ENCODE data around the gene RPL35. TPM values are rescaled to one million over a fixed set of nuclear protein-coding genes. Genes with fewer than 3 reads are reported as not detected.

Gene RPL35
- total RNA-seq, 1 experiment from 2014 or later: 3,451 TPM

DNA sequence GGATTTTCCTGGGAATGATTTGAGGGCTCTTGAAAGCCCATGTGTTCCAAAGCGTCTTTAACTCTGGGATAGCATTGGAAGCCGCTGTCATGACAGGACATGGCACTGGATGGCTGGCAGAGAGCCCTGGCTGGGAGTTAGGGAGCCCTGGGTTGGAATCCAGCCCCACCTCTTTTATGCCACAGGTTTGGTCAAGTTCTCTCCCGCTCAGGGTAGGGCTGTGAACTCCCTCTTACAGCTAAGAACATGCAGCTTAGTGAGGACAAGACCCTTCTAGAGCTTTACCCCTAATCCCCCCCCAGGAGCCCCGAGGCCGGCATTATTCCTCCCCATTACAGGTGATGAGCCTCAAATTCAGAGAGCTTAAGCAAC is 47.6 kb downstream of the RPL35 start:
- Histone ChIP-seq H3K9me2 (replicated peaks; ENCODE audit: insufficient read depth, low read length) (no peaks in the 10 kb centered on the region), H3K36me3 (ENCODE audit: insufficient read depth, low read length) (no peaks in the 10 kb centered on the region), H3K27ac (ENCODE audit: low read length) (no peak overlapping the region), H4K20me1 (ENCODE audit: insufficient read depth, low read depth, low read length) (no peaks in the 10 kb centered on the region), H3K9me3 (ENCODE audit: low read length) (no peaks in the 10 kb centered on the region), H3K79me2 (ENCODE audit: low read length) (no peaks in the 10 kb centered on the region), H3K9ac (ENCODE audit: low read length) (no peak overlapping the region), H3K4me1 (ENCODE audit: low read length) (no peaks in the 10 kb centered on the region), H3K4me3 (ENCODE audit: low read length) (no peak overlapping the region), H2AFZ (ENCODE audit: low read length) (no peak overlapping the region), H3K4me2 (ENCODE audit: low read depth, low read length, poor library complexity, severe bottlenecking) (no peak overlapping the region), H3K27me3 (ENCODE audit: low read length) (no peaks in the 10 kb centered on the region)
- DNase-seq: no peak

DNA sequence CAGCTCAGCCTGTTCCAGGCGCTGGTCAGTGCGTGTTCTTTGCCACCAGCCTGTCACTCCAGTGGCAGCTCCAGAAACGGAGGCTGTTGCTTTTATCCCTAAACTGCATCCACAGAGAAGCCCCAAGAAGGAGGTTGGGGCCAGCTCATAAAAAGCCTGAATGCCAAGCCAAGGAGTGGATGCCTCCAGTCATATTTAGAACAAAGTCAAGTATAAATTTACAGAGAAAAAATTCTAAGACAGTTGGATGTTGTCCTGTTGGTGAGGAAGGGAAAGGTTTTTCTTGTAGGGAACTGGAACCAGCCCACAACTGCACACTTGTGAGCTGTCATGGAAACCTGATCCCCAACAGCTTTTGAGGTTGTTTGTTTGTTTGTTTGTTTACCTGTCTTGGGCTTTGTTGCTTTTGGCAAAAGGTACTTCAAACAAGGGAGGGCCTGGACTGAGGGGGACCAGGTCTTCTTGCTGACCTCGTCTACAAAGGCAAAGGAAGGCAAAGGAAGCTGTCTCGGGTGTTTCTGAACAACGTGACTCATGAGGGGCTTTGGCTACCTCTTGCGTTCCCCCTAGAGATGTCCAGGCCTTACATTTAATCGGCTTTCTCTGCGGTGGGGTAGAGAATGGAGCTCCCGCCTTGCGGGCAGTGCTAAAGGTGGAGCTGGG is 48.1 kb downstream of the RPL35 start:
- no peaks in the 10 kb centered on the region for H3K27me3 ChIP-seq (ENCODE audit: low read length)
- no peaks in the 10 kb centered on the region for H3K9me3 ChIP-seq (ENCODE audit: low read length)
- no peak for DNase-seq
- no peak overlapping the region for H3K4me2 ChIP-seq (ENCODE audit: low read depth, low read length, poor library complexity, severe bottlenecking)
- H2AFZ ChIP-seq (ENCODE audit: low read length): no peak overlapping the region
- no peak overlapping the region for H3K9ac ChIP-seq (ENCODE audit: low read length)
- no peaks in the 10 kb centered on the region for H3K79me2 ChIP-seq (ENCODE audit: low read length)
- H3K4me1 ChIP-seq (ENCODE audit: low read length): no peaks in the 10 kb centered on the region
- no peak overlapping the region for H3K27ac ChIP-seq (ENCODE audit: low read length)
- H3K4me3 ChIP-seq (ENCODE audit: low read length): no peak overlapping the region
- no peaks in the 10 kb centered on the region for H3K9me2 ChIP-seq (replicated peaks; ENCODE audit: insufficient read depth, low read length)
- H3K36me3 ChIP-seq (ENCODE audit: insufficient read depth, low read length): no peaks in the 10 kb centered on the region
- H4K20me1 ChIP-seq (ENCODE audit: insufficient read depth, low read depth, low read length): no peaks in the 10 kb centered on the region

DNA sequence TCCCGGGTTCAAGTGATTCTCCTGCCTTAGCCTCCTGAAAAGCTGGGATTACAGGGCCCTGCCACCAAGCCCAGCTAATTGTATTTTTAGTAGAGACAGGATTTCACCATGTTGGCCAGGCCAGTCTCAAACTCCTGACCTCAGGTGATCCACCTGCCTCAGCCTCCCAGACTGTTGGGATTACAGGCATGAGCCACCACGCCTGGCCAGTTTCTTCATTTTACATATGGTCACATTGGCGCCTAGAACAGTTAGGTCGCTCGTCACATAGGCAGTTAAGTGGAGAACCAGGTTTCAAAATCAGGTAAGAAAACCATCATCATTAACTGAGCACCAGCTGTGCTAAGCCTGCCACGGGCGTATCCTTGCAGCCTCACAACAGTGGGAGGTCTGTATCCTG is 48.7 kb downstream of the RPL35 start:
- Histone ChIP-seq H3K9me2 (replicated peaks; ENCODE audit: insufficient read depth, low read length) (no peaks in the 10 kb centered on the region), H3K27me3 (ENCODE audit: low read length) (no peaks in the 10 kb centered on the region), H3K79me2 (ENCODE audit: low read length) (no peaks in the 10 kb centered on the region), H3K4me2 (ENCODE audit: low read depth, low read length, poor library complexity, severe bottlenecking) (no peak overlapping the region), H3K4me1 (ENCODE audit: low read length) (no peaks in the 10 kb centered on the region), H2AFZ (ENCODE audit: low read length) (no peak overlapping the region), H3K9me3 (ENCODE audit: low read length) (no peaks in the 10 kb centered on the region), H3K9ac (ENCODE audit: low read length) (no peak overlapping the region), H3K4me3 (ENCODE audit: low read length) (no peak overlapping the region), H3K36me3 (ENCODE audit: insufficient read depth, low read length) (no peaks in the 10 kb centered on the region), H3K27ac (ENCODE audit: low read length) (no peak overlapping the region), H4K20me1 (ENCODE audit: insufficient read depth, low read depth, low read length) (no peaks in the 10 kb centered on the region)
- no peak for DNase-seq

DNA sequence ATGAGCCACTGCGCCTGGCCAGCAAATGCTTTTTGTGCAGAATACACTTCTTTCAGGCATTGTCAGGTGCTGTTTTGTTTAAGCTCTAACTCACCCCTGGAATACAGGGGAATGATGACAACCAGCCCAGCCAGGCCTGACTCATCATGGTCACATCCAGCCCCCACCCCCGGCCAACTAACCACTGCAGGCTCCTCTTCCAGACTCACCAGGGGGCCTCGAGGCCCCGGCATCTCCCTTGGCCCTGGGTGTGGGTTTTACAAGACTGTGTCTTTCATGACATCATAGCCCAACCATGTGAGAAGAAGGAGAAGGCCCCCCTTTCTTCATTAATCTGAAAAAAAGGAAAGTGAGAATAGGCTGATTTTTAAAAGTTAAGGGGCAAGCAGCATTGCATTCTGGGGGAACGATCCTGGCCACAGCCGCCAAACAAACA is 49.3 kb downstream of the RPL35 start:
- H3K4me1 ChIP-seq (ENCODE audit: low read length): no peaks in the 10 kb centered on the region
- DNase-seq: no peak
- H4K20me1 ChIP-seq (ENCODE audit: insufficient read depth, low read depth, low read length): no peaks in the 10 kb centered on the region
- H3K9me3 ChIP-seq (ENCODE audit: low read length): no peaks in the 10 kb centered on the region
- no peak overlapping the region for H3K27ac ChIP-seq (ENCODE audit: low read length)
- H3K4me3 ChIP-seq (ENCODE audit: low read length): no peak overlapping the region
- H3K4me2 ChIP-seq (ENCODE audit: low read depth, low read length, poor library complexity, severe bottlenecking): no peak overlapping the region
- no peaks in the 10 kb centered on the region for H3K36me3 ChIP-seq (ENCODE audit: insufficient read depth, low read length)
- no peaks in the 10 kb centered on the region for H3K9me2 ChIP-seq (replicated peaks; ENCODE audit: insufficient read depth, low read length)
- H2AFZ ChIP-seq (ENCODE audit: low read length): no peak overlapping the region
- H3K79me2 ChIP-seq (ENCODE audit: low read length): no peaks in the 10 kb centered on the region
- H3K9ac ChIP-seq (ENCODE audit: low read length): no peak overlapping the region
- no peaks in the 10 kb centered on the region for H3K27me3 ChIP-seq (ENCODE audit: low read length)

DNA sequence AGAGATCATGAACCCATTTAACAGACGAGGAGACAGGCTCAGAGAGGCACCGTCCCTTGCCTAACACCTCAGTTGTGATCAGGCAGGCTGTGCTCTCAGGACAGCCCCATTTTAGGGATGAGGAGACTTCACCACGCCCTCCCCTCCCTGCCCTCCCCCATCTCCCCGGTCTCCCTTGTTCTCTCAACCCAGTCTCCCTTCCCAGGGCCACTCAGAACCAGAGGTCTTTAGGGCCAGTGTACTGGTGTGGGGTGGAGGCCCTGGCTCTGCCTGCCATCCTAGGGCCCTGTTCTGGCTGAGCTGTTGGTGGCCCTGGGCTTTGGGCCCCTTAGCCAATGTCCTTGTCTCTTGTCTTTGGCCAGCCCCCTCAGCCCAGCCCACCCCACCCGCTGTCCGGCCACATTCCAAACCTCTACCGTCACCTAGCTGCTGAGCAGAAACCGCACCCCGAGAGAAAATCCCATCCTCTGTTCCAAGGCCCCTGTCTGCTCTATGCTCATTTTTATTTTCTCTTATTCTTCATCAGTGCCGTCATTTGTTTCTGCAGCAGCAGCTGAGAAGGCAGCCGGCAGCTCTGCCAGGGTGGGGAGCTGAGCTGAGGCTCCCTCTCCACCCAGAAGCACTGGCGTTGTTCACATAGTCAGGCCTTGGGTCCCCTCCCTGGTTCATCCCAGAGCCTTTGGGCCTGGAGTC is 50.9 kb downstream of the RPL35 start:
- Histone ChIP-seq H3K4me2 (ENCODE audit: low read depth, low read length, poor library complexity, severe bottlenecking) (no peak overlapping the region), H3K79me2 (ENCODE audit: low read length) (no peaks in the 10 kb centered on the region), H4K20me1 (ENCODE audit: insufficient read depth, low read depth, low read length) (no peaks in the 10 kb centered on the region), H3K4me3 (ENCODE audit: low read length) (no peak overlapping the region), H3K27me3 (ENCODE audit: low read length) (no peaks in the 10 kb centered on the region), H3K4me1 (ENCODE audit: low read length) (no peaks in the 10 kb centered on the region), H3K36me3 (ENCODE audit: insufficient read depth, low read length) (no peaks in the 10 kb centered on the region), H2AFZ (ENCODE audit: low read length) (no peak overlapping the region), H3K9me2 (replicated peaks; ENCODE audit: insufficient read depth, low read length) (no peaks in the 10 kb centered on the region), H3K27ac (ENCODE audit: low read length) (no peak overlapping the region), H3K9me3 (ENCODE audit: low read length) (no peaks in the 10 kb centered on the region), H3K9ac (ENCODE audit: low read length) (no peak overlapping the region)
- no peak for DNase-seq

DNA sequence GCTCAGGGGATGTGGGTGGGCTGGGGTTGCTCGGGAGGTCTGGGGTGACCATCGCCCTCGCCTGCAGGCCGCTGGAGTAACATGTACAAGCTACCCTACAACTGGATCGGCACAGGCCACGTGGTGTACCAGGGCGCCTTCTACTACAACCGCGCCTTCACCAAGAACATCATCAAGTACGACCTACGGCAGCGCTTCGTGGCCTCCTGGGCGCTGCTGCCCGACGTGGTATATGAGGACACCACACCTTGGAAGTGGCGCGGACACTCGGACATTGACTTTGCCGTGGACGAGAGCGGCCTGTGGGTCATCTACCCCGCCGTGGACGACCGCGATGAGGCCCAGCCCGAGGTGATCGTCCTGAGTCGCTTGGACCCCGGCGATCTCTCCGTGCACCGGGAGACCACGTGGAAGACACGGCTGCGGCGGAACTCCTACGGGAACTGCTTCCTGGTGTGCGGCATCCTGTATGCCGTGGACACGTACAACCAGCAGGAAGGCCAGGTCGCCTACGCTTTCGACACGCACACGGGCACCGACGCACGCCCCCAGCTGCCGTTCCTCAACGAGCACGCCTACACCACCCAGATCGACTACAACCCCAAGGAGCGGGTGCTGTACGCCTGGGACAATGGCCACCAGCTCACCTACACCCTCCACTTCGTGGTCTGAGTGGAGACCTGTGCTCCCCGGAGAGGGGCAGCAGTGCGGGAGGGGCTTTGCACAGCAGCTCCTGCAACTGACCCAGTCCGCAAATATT is 51.8 kb downstream of the RPL35 start:
- no peaks in the 10 kb centered on the region for H3K27me3 ChIP-seq (ENCODE audit: low read length)
- H4K20me1 ChIP-seq (ENCODE audit: insufficient read depth, low read depth, low read length): no peaks in the 10 kb centered on the region
- H3K9me2 ChIP-seq (replicated peaks; ENCODE audit: insufficient read depth, low read length): no peaks in the 10 kb centered on the region
- no peak overlapping the region for H3K4me3 ChIP-seq (ENCODE audit: low read length)
- H3K9ac ChIP-seq (ENCODE audit: low read length): no peak overlapping the region
- H3K36me3 ChIP-seq (ENCODE audit: insufficient read depth, low read length): no peaks in the 10 kb centered on the region
- no peak overlapping the region for H3K4me2 ChIP-seq (ENCODE audit: low read depth, low read length, poor library complexity, severe bottlenecking)
- H3K9me3 ChIP-seq (ENCODE audit: low read length): no peaks in the 10 kb centered on the region
- H3K27ac ChIP-seq (ENCODE audit: low read length): no peak overlapping the region
- no peaks in the 10 kb centered on the region for H3K4me1 ChIP-seq (ENCODE audit: low read length)
- no peaks in the 10 kb centered on the region for H3K79me2 ChIP-seq (ENCODE audit: low read length)
- no peak overlapping the region for H2AFZ ChIP-seq (ENCODE audit: low read length)
- no peak for DNase-seq

DNA sequence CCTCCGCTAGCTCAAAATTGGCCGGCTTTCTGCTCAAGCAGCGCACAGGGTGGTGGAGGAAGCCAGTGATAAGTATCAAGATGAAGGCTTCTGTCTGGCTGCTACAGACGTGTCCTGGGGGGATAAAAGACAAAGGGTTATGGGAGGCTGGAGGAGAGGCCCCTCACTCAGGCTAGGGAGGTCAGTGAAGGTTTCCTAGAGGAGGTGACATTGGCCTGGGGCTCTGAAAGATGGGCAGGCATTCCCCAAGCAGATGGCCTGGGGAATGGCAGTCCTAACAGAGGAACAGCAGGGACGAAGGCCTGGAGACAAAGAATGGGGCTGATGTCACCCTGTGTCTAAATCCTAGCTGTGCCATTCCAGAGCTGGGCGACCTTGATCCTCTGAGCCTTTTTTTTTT is 52.5 kb downstream of the RPL35 start:
- Histone ChIP-seq H3K36me3 (ENCODE audit: insufficient read depth, low read length) (no peaks in the 10 kb centered on the region), H3K4me2 (ENCODE audit: low read depth, low read length, poor library complexity, severe bottlenecking) (no peak overlapping the region), H3K9ac (ENCODE audit: low read length) (no peak overlapping the region), H3K9me3 (ENCODE audit: low read length) (no peaks in the 10 kb centered on the region), H4K20me1 (ENCODE audit: insufficient read depth, low read depth, low read length) (no peaks in the 10 kb centered on the region), H3K9me2 (replicated peaks; ENCODE audit: insufficient read depth, low read length) (no peaks in the 10 kb centered on the region), H3K27ac (ENCODE audit: low read length) (no peak overlapping the region), H2AFZ (ENCODE audit: low read length) (no peak overlapping the region), H3K4me3 (ENCODE audit: low read length) (no peak overlapping the region), H3K27me3 (ENCODE audit: low read length) (no peaks in the 10 kb centered on the region), H3K4me1 (ENCODE audit: low read length) (no peaks in the 10 kb centered on the region), H3K79me2 (ENCODE audit: low read length) (no peaks in the 10 kb centered on the region)
- DNase-seq: no peak

DNA sequence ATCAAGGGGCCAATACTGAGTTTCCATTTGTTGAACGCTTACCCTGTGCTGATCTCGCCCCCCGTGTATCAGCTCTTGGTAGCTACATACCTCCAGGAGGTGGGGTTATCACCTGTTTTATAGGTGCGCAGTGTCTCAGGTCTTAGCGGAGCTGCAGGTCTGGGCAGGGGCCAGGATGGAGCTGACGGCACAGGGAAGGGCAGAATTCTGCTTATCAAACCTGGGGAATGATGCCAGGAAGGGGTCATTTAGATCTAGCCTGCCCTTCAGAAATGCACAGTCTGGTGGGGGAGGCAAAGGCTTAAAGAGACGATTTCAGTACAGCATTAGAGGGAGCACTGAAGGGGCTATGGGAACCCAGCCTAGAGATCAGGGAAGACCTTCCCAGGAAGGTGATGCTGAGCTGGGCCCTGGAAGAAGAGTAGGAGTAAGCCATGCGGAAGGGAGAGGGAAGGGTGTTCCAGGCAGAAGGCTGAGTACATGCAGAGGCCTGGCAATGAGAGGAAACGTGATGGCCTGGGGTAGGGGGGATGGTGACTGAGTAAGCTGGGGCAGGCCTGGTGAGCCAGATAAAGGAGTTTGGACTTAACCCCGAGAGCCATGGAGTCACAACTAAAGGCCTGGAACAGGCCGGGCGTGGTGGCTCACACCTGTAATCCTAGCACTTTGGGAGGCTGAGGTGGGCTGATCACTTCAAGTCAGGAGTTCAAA is 53.4 kb downstream of the RPL35 start:
- DNase-seq: no peak
- Histone ChIP-seq H3K9me2 (replicated peaks; ENCODE audit: insufficient read depth, low read length) (no peaks in the 10 kb centered on the region), H3K4me2 (ENCODE audit: low read depth, low read length, poor library complexity, severe bottlenecking) (no peak overlapping the region), H3K79me2 (ENCODE audit: low read length) (no peaks in the 10 kb centered on the region), H3K27ac (ENCODE audit: low read length) (no peak overlapping the region), H3K4me1 (ENCODE audit: low read length) (no peaks in the 10 kb centered on the region), H3K4me3 (ENCODE audit: low read length) (no peak overlapping the region), H3K27me3 (ENCODE audit: low read length) (no peaks in the 10 kb centered on the region), H3K9ac (ENCODE audit: low read length) (no peak overlapping the region), H4K20me1 (ENCODE audit: insufficient read depth, low read depth, low read length) (no peaks in the 10 kb centered on the region), H3K36me3 (ENCODE audit: insufficient read depth, low read length) (no peaks in the 10 kb centered on the region), H2AFZ (ENCODE audit: low read length) (no peak overlapping the region), H3K9me3 (ENCODE audit: low read length) (no peaks in the 10 kb centered on the region)
